Heart left ventricle (tissue), 13 donors: ENCODE results near the gene H2AZ2.

Experiments
- CTCF ChIP-seq, 12 donors: fragments of 200-600 bp; sonication (generic) in 4 of 12; IDR thresholded peaks; one replicate each; pipeline versions ENCODE4 v1.5.0 to v1.8.0; 2018 to 2022; ENCODE audit warnings: antibody characterized with exemption in 12 of 12, mild to moderate bottlenecking in 5 of 12
- POLR2A ChIP-seq, 2 donors: fragments of 450-650 bp; IDR thresholded peaks; one replicate each; pipeline ENCODE4 v1.6.1; 2017; ENCODE audit warnings: antibody characterized with exemption in 2 of 2, mild to moderate bottlenecking in 2 of 2, moderate library complexity in 2 of 2
- donor health status: ischemic (EF 13 %, LVEDD 7.1; RV severe dilation, severe dysfunction).
- donor health status: DM: no; HTN: yes; CAD: no.
- donor health status: DM: no; HTN: no; CAD: no.
- donor health status: ischemic (EF 25% LVEDD 6.9; RV normal size, moderate dysfunction).
- donor health status: ischemic (EF 25% LVEDD 5.7; RV mildly dilated, moderate dysfunction).
- donor health status: ischemic (EF 35%, LVEDD 5.7; RV mildly dilated, moderate dysfunction).
- donor health status: nonischemic (EF 11% LVEDD 7.7; RV severe dilation, severe dysfunction).
- donor health status: DM: yes; HTN: yes; CAD: no.
- donor health status: PGD.
- donor health status: ischemic (EF 29% LVEDD 5.4; RV normal size, mild dysfunction).
- donor health status: nonischemic (EF 23%, LVEDD 6.1; RV moderate dilation, normal function).

- TF ChIP-seq POLR2A (IDR thresholded peaks at IDR 0.05) (no peak), CTCF (IDR thresholded peaks at IDR 0.05) (no peak)
Observed at GRCh38 chr7:44893710-44894234, 45.9 kb upstream of the H2AZ2 start.
